ENCODE measurements around the gene SALL1. TPM values are rescaled to one million over a fixed set of nuclear protein-coding genes. Genes with fewer than 3 reads are reported as not detected.

SALL1 gene
- polyA plus RNA-seq, 1 donor (not counting 4 experiments of a cell fraction or from before 2014, with no cell fraction given), result not detected

DNA sequence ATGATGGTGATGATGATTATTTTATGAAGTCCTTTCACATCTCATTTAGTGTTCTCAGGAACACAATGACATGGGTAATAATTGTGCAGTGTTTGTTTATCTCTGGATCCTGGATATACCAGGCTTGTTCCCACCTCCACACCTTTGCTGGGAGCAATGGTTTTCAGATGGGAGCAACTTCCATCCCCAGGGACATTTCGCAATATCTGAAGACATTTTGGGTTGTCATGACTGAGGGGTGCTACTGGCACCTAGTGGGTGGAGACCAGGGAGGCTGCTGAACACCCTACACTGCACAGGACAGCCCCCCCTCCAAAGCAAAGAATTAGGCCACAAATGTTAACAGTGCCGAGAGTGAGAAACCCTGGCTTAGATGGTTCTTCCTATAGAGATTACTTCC, 13.5 kb upstream of the SALL1 start:
- H3K4me2 ChIP-seq (ENCODE audit: control insufficient read depth, extremely low read depth, insufficient read depth, low read depth, low read length), result no peak overlapping the region
- dilution Hi-C loops (cut with MboI; ENCODE audit: extremely low pct_ligation_motif_present, low sequenced_read_pairs), result no loop called here

DNA sequence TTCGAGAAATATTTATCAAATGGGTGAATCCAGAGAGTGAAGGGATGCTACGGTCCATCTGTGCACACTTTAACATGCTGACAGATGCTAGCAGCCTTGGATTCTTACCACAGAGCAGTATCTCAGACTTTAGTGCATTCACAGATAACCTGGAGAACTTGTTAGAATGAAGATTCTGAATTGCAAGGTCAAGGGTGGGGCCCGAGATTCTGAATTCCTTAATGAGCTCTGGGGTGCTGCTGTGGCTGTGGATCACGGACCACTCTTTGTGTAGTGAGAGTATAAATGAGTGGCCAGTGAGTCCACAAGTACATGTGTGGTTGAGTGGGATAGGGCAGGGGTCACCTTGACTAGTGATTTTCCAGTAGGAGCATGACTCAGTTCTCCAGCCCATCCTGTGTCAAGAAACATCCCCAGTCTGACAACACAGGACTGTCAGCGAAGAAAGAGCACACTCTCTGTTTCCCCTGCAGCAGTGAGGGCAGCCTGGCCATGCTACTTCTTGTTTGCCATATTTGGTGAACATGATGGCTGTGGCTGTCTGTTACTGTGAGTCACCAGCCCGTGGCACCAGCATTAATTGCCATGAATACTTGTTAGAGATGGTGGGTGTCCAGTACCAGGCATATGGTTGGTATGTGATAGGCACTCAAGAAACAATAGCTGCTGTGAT, 13.0 kb upstream of the SALL1 start:
- TF ChIP-seq, protein P1, sequence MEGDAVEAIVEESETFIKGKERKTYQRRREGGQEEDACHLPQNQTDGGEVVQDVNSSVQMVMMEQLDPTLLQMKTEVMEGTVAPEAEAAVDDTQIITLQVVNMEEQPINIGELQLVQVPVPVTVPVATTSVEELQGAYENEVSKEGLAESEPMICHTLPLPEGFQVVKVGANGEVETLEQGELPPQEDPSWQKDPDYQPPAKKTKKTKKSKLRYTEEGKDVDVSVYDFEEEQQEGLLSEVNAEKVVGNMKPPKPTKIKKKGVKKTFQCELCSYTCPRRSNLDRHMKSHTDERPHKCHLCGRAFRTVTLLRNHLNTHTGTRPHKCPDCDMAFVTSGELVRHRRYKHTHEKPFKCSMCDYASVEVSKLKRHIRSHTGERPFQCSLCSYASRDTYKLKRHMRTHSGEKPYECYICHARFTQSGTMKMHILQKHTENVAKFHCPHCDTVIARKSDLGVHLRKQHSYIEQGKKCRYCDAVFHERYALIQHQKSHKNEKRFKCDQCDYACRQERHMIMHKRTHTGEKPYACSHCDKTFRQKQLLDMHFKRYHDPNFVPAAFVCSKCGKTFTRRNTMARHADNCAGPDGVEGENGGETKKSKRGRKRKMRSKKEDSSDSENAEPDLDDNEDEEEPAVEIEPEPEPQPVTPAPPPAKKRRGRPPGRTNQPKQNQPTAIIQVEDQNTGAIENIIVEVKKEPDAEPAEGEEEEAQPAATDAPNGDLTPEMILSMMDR (optimal IDR thresholded peaks at IDR 0.05 in 1 of 3, IDR thresholded peaks at IDR 0.05 in 1 of 3, conservative IDR thresholded peaks at IDR 0.05 in 1 of 3; ENCODE audit: extremely low read depth in 1 of 3, insufficient read depth in 2 of 3, low read length in 3 of 3), result no peak
- TF ChIP-seq EZH2 (IDR thresholded peaks at IDR 0.05; ENCODE audit: low read length), result no peak
- no peaks in the 10 kb centered on the region for H3K4me1 ChIP-seq (ENCODE audit: control insufficient read depth, extremely low read depth, insufficient read depth, low read length)
- H3K9ac ChIP-seq (ENCODE audit: control insufficient read depth, extremely low read depth, insufficient read depth, low read length), result no peak overlapping the region
- no peaks in the 10 kb centered on the region for H4K20me1 ChIP-seq (ENCODE audit: control insufficient read depth, extremely low read depth, insufficient read depth, low read length)
- H3K36me3 ChIP-seq (ENCODE audit: control insufficient read depth in 2 of 2, extremely low read depth in 1 of 2, insufficient read depth in 2 of 2, low read length in 2 of 2), result no peaks in the 10 kb centered on the region
- FAIRE-seq (no peak), DNase-seq (ENCODE audit: low read depth, low spot score) (no peak)
- dilution Hi-C loops (cut with MboI; ENCODE audit: extremely low pct_ligation_motif_present, low sequenced_read_pairs), result no loop called here
- H3K9me3 ChIP-seq (ENCODE audit: control insufficient read depth, low read depth, low read length), result no peaks in the 10 kb centered on the region
- no peak overlapping the region for H3K4me2 ChIP-seq (ENCODE audit: control insufficient read depth, extremely low read depth, insufficient read depth, low read depth, low read length)
- H3K27ac ChIP-seq (ENCODE audit: control insufficient read depth, insufficient read depth, low read length), result no peak overlapping the region
- no peaks in the 10 kb centered on the region for H3K79me2 ChIP-seq (ENCODE audit: control insufficient read depth, insufficient read depth, low read length)
- no peak overlapping the region for H3K4me3 ChIP-seq (ENCODE audit: control insufficient read depth in 2 of 3, extremely low read depth in 1 of 3, insufficient read depth in 2 of 3, low read depth in 1 of 3, low read length in 3 of 3)
- H3K27me3 ChIP-seq (ENCODE audit: control insufficient read depth, extremely low read depth, insufficient read depth, low read length), result no peaks in the 10 kb centered on the region
- no peak overlapping the region for H2AFZ ChIP-seq (ENCODE audit: control insufficient read depth, low read length)
- no peaks in the 10 kb centered on the region for H3K9me1 ChIP-seq (ENCODE audit: control insufficient read depth, extremely low read depth, insufficient read depth, low read length)

More for the DNA sequence above, 13.5 kb upstream of the SALL1 start:
- Histone ChIP-seq H3K27me3 (ENCODE audit: control insufficient read depth, extremely low read depth, insufficient read depth, low read length) (no peaks in the 10 kb centered on the region), H3K79me2 (ENCODE audit: control insufficient read depth, insufficient read depth, low read length) (no peaks in the 10 kb centered on the region), H2AFZ (ENCODE audit: control insufficient read depth, low read length) (no peak overlapping the region), H3K27ac (ENCODE audit: control insufficient read depth, insufficient read depth, low read length) (no peak overlapping the region), H3K4me1 (ENCODE audit: control insufficient read depth, extremely low read depth, insufficient read depth, low read length) (no peaks in the 10 kb centered on the region), H3K36me3 (ENCODE audit: control insufficient read depth in 2 of 2, extremely low read depth in 1 of 2, insufficient read depth in 2 of 2, low read length in 2 of 2) (no peaks in the 10 kb centered on the region), H3K9me3 (ENCODE audit: control insufficient read depth, low read depth, low read length) (no peaks in the 10 kb centered on the region), H3K4me3 (ENCODE audit: control insufficient read depth in 2 of 3, extremely low read depth in 1 of 3, insufficient read depth in 2 of 3, low read depth in 1 of 3, low read length in 3 of 3) (no peak overlapping the region), H3K9me1 (ENCODE audit: control insufficient read depth, extremely low read depth, insufficient read depth, low read length) (no peaks in the 10 kb centered on the region), H3K9ac (ENCODE audit: control insufficient read depth, extremely low read depth, insufficient read depth, low read length) (no peak overlapping the region), H4K20me1 (ENCODE audit: control insufficient read depth, extremely low read depth, insufficient read depth, low read length) (no peaks in the 10 kb centered on the region)
- TF ChIP-seq, protein P1 (optimal IDR thresholded peaks at IDR 0.05 in 1 of 3, IDR thresholded peaks at IDR 0.05 in 1 of 3, conservative IDR thresholded peaks at IDR 0.05 in 1 of 3; ENCODE audit: extremely low read depth in 1 of 3, insufficient read depth in 2 of 3, low read length in 3 of 3), result no peak
- TF ChIP-seq EZH2 (IDR thresholded peaks at IDR 0.05; ENCODE audit: low read length), result no peak
- no peak for FAIRE-seq
- DNase-seq (ENCODE audit: low read depth, low spot score), result no peak
